WTC11 (cell line): Measurements from ENCODE around the gene PLEKHA5.

Experiments used
- CTCF ChIP-seq: fragments of 200-600 bp; IDR thresholded peaks from 2 replicates; pipeline ENCODE4 v1.8.0; 2022; ENCODE audit warnings: antibody characterized with exemption
- ETV6 ChIP-seq: sonication (generic); formaldehyde crosslinking; IDR thresholded peaks from 2 replicates; pipeline ENCODE4 v1.8.1; 2022; ENCODE audit warnings: mild to moderate bottlenecking, missing genetic modification reagents
- JUN ChIP-seq: sonication (generic); formaldehyde crosslinking; IDR thresholded peaks from 2 replicates; pipeline ENCODE4 v1.8.0; 2023; ENCODE audit warnings: mild to moderate bottlenecking, missing genetic modification reagents
- SP1 ChIP-seq: sonication (generic); formaldehyde crosslinking; conservative IDR thresholded peaks from 2 replicates; pipeline ENCODE4 v1.8.1; 2022; ENCODE audit warnings: missing genetic modification reagents
- USF2 ChIP-seq: sonication (generic); formaldehyde crosslinking; IDR thresholded peaks from 2 replicates; pipeline ENCODE4 v1.8.1; 2023; ENCODE audit warnings: mild to moderate bottlenecking, missing genetic modification reagents, moderate library complexity

GRCh38 chr12:19224746-19225145 is 95.2 kb downstream of the PLEKHA5 start:
- TF ChIP-seq CTCF (no peak), SP1 (CRISPR knock-in tag) (no peak), JUN (CRISPR knock-in tag) (no peak), ETV6 (no peak), USF2 (CRISPR knock-in tag) (no peak)
